Epithelial cell of esophagus (primary cell): ENCODE results near the gene ANGPTL8.

Experiments used
- DNase-seq: peaks from one replicate; pipeline ENCODE4 v3.0.0; 2010; ENCODE audit warnings: low read depth
- H3K4me3 ChIP-seq: 2 replicates; pipeline ENCODE4 v1.5.1; 2011; ENCODE audit warnings: mild to moderate bottlenecking, low read length, control low read depth
- TF ChIP-seq, protein P1 (sequence below): IDR thresholded peaks from 2 replicates; pipeline ENCODE4 v1.5.1; 2011; ENCODE audit warnings: low read depth, mild to moderate bottlenecking, low read length, control low read depth, inconsistent platforms; ENCODE audit not compliant: insufficient read depth; ENCODE audit errors: missing control alignments

ANGPTL8 gene, protein sequence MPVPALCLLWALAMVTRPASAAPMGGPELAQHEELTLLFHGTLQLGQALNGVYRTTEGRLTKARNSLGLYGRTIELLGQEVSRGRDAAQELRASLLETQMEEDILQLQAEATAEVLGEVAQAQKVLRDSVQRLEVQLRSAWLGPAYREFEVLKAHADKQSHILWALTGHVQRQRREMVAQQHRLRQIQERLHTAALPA

GRCh38 chr19:11239377-11240000, at the start of gene ANGPTL8:
Gene ANGPTL8, plus strand, starts transcription at chr19:11239619. Its CDS starts 19 bp downstream, at chr19:11239638.
- no peak for DNase-seq
- H3K4me3 ChIP-seq, result no peak within 1 kb of the TSS
- TF ChIP-seq, protein P1, sequence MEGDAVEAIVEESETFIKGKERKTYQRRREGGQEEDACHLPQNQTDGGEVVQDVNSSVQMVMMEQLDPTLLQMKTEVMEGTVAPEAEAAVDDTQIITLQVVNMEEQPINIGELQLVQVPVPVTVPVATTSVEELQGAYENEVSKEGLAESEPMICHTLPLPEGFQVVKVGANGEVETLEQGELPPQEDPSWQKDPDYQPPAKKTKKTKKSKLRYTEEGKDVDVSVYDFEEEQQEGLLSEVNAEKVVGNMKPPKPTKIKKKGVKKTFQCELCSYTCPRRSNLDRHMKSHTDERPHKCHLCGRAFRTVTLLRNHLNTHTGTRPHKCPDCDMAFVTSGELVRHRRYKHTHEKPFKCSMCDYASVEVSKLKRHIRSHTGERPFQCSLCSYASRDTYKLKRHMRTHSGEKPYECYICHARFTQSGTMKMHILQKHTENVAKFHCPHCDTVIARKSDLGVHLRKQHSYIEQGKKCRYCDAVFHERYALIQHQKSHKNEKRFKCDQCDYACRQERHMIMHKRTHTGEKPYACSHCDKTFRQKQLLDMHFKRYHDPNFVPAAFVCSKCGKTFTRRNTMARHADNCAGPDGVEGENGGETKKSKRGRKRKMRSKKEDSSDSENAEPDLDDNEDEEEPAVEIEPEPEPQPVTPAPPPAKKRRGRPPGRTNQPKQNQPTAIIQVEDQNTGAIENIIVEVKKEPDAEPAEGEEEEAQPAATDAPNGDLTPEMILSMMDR, result no peak

GRCh38 chr19:11190501-11190900, 48.9 kb upstream of the ANGPTL8 start:
- H3K4me3 ChIP-seq, result no peak overlapping the region
- no peak for DNase-seq
- TF ChIP-seq, protein P1, result no peak

- TF ChIP-seq, protein P1, result no peak
- DNase-seq, result no peak
- no peak overlapping the region for H3K4me3 ChIP-seq
Measured at GRCh38 chr19:11191273-11191755, 48.1 kb upstream of the ANGPTL8 start.

DNA sequence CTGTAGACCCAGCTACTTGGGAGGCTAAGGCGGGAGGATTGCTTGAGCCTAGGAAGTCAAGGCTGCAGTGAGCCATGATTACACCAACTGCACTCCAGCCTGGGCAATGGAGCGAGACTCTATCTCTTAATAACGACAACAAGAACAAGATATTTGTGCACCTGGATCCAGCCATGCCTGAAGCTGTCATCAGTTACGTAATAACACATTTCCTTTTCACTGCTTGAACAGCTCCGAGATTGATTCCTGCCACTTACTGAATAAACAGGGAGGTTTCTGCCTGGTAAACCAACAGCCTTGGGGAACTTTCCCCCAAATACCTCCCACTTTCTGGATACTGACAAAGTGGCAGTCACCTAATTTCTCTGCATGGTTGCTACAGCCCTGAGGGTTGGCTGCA, 47.5 kb upstream of the ANGPTL8 start:
- H3K4me3 ChIP-seq, result no peak overlapping the region
- TF ChIP-seq, protein P1, result no peak
- no peak for DNase-seq

- no peak overlapping the region for H3K4me3 ChIP-seq
- DNase-seq, result no peak
- TF ChIP-seq, protein P1, result no peak
Measured at GRCh38 chr19:11192957-11193939, 46.2 kb upstream of the ANGPTL8 start.

GRCh38 chr19:11194173-11194572, 45.2 kb upstream of the ANGPTL8 start:
- DNase-seq, result no peak
- TF ChIP-seq, protein P1, result no peak
- no peak overlapping the region for H3K4me3 ChIP-seq
